GM21447 (cell line): ENCODE data around the gene PPRC1.
A peak's percentile ranks its signal among the peaks of the same experiment; 100 is the strongest.

Source experiments
- ATAC-seq: cut with Tn5 transposase; IDR thresholded peaks from one replicate; pipeline ENCODE4 v1.9.1; 2021; ENCODE audit not compliant: unreplicated experiment

The PPRC1 gene

GRCh38 chr10:102146971-102147428 lies 14.2 kb downstream of the PPRC1 start:
- no peak for ATAC-seq

DNA sequence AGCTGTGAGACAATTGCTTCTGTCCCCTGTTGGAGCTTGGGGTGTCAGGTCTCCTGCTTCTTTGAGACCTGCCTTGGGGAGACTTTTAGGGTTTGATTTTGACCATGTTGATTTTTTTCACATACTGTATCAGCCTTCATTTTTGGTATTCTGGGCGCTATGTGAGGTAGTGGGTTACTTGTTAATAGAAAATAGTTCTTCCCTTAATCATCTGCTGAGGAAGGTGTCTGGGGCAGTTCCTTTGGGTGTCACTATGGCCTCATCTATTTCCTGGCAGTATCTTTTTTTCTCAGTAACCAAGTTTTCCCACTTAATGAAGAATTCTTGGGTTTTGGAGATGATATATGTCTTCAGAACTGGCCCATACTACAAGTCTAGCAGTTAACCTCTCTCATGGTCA lies 14.7 kb downstream of the PPRC1 start:
- no peak for ATAC-seq

- ATAC-seq = no peak
Observed at GRCh38 chr10:102148275-102148674, 15.4 kb downstream of the PPRC1 start.

GRCh38 chr10:102150970-102151773 lies 18.3 kb downstream of the PPRC1 start:
- no peak for ATAC-seq

DNA sequence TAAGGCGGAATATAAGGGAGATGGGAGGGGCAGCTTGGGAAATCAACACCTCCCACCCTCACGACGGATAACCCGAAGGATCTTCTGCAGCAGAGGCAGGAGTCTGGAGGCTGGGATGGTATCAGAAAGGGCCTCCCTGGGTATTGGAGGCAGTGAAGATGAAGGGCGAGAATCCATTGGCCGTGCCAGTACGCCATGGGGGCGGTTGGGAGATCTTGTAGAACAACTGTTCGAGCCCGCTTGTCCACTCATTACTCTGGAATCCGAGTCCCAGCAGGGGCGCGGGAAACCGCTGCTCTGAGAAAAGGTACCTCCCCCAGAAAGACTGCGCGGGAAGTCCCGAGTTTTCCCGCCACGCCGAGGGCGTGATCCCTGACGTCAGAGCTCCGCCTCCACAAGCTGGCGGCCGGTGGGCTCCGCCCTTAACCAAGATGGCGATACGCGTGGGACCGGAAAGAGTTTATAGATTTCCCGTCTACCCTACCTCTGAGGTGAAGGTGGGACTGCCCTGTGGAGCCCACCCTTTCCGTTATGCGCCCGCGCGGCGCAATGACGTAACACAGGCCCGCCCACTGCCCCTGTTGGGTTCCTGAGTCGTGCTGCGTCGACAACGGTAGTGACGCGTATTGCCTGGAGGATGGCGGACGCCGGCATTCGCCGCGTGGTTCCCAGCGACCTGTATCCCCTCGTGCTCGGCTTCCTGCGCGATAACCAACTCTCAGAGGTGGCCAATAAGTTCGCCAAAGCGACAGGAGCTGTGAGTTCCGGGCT lies 19.1 kb downstream of the PPRC1 start, which contains the start of gene NOLC1:
TSS of gene NOLC1 (plus strand) at position 616 of the 771 bp plus-strand sequence. CDS start at position 638, 22 bp downstream.
- ATAC-seq = peak; percentile 90

DNA sequence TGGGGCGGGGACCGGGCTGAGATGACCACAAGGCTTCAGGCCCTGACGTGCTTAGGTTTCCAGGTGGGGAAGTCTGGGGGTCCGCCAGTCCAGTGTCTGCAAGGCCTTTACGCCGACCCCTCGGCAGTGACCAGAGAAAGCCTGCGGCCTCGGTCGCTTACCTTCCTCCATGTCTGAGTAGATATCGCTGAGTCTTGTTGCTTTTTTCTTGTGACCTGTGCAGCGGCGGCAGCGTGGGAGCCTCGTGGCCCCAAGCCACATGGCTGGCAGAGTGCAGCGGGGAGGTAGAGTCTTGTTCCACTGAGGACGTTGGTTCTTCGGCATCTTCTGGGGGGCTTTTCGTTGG lies 19.7 kb downstream of the PPRC1 start:
- peak; percentile 26 for ATAC-seq

DNA sequence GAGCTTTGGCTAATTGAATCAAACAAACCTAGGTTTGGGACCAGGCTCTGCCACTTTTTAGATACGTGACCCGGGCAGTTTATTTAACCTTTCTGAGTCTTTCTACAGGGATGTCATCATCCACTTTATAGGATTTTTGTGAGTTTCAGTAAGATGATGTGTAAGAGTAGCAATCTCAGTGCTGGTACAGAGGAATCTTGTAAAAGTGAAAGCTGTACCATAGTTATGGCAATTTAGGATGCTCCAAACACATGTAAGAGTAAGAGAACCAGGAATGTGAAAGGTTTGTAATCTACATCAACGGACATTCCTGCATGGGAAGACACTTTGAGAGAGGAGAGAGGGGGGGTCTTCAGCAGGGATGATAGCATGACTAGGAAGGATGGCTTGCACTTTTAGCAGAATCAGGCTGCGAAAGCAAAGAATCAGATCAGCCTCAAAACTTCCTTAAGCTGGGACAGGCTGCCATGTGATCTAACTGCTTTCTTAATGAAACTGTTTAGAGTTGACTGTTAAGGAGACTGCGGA lies 20.3 kb downstream of the PPRC1 start:
- ATAC-seq = no peak

DNA sequence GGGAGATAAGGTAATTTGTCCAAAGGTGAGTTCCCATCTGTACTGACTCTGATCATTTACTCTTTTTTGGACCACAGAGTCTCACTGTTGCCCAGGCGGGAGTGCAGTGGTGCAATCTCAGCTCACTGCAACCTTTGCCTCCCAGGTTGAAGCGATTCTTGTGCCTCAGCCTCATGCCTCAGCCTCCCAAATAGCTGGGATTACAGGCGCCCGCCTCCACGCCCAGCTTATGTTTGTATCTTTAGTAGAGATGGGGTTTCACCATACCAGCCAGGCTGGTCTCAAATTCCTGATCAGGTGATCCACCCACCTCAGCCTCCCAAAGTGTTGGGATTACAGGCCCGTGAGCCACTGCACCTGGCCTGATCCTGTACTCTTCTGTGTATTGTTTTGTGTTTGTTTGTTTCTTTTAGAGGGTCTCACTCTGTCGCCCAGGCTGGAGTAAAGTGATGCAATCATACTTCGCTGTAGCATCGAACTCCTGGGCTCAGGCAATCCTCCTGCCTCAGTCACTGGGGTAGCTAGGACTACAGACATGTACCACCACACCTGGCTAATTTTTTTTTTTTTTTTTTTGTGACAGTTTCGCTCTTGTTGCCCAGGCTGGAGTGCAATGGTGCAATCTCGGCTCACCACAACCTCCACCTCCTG lies 21.8 kb downstream of the PPRC1 start:
- ATAC-seq = no peak

DNA sequence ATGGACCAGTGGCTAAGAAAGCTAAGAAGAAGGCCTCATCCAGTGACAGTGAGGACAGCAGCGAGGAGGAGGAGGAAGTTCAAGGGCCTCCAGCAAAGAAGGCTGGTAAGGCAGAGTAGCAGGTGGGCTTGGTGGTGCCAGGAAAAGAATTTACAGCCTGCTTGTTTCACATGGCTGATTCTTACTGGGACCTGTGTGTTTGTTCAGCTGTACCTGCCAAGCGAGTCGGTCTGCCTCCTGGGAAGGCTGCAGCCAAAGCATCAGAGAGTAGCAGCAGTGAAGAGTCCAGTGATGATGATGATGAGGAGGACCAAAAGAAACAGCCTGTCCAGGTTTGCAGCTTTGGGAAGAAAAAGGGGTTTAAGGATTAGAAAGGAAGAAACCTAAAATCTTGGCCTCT lies 24.4 kb downstream of the PPRC1 start:
- ATAC-seq = no peak

DNA sequence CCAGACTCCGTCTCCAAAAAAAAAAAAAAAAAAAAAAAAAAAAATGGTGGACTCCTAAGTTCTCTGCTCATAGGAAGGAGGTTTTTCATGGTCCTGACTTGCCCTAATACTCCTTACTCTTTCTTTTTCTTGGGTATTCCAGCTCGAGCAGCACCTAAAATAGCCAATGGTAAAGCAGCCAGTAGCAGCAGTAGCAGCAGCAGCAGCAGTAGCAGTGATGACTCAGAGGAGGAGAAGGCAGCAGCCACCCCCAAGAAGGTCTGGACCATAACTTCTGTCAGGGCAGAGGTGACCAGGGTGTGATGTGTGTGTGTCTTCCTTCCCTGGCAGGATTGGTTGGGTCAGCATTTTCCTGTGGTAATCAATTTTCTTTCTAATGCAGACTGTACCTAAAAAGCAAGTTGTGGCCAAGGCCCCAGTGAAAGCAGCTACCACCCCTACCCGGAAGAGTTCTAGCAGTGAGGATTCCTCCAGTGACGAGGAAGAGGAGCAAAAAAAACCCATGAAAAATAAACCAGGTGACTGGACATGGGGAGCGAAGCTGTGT lies 26.3 kb downstream of the PPRC1 start:
- no peak for ATAC-seq

- no peak for ATAC-seq
Observed at GRCh38 chr10:102159831-102160230, 27.0 kb downstream of the PPRC1 start.

DNA sequence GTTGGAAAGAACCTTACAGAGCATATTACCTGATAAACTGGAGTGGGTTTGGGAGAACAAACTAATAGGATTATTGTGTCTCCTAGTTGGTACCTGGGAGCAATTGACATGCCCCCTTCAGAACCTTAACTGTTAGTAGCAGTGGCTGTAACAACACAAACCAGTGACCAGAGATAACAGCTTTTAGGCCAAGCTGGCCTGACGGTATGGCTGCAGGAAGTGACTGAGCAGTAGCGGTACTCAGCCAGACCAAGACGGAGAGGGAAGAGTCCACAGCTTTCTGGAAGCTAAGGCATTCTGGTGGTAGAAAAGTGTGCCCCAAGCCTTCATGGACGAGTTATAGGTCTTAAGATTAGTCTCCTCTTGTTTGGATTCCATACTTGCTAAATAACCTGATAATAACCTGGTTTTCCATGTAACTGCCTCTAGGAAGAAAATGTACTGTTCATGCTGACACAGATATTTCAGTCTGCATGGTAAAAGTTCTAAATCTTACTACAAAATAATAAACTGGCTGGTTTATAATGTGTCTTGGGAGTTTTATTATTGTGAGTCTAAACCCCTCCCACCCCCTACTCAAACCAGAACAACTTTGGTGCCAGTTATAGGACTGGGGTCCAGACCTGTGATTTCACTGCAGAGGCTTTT lies 30.6 kb downstream of the PPRC1 start:
- no peak for ATAC-seq

DNA sequence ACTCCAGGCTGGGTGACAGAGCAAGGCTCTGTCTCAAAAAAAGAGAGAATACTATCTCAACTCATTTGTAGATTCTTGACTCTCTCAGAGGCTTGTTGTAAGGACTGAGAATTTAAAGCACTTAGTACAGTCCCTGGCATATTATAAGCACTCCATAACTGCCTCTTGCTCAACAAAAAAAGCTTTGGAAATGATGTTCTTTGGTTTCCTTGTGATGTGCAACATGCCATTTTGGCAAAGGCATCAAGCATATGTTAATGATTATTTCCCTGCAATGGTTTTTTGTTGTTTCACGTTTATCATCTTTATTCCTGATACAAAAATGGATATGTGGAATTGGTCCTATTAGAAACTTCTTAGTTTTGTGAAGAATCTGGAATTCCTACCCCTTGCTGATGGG lies 35.0 kb downstream of the PPRC1 start:
- no peak for ATAC-seq

- no peak for ATAC-seq
Observed at GRCh38 chr10:102170602-102171001, 37.8 kb downstream of the PPRC1 start.

DNA sequence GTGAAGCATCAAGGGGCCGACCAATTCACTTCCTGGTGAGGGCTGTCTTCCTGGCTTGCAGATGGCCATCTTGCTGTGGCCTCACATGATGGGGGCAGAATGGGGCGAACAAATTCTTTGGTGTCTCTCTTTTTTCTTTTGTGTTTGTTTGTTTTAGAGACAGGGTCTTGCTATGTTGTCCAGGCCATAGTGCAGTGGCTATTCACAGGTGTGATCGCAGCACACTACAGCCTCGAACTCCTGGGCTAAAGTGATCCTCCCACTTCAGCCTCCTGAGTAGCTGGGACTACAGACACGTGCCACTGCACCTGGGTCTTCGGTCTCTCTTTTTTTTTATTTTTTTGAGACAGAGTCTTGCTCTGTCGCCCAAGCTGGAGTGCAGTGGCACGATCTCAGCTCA lies 39.4 kb downstream of the PPRC1 start:
- ATAC-seq = no peak

- no peak for ATAC-seq
Observed at GRCh38 chr10:102175415-102175814, 42.6 kb downstream of the PPRC1 start.

GRCh38 chr10:102184606-102185005 lies 51.8 kb downstream of the PPRC1 start:
- ATAC-seq = no peak

- ATAC-seq = no peak
Observed at GRCh38 chr10:102185272-102185671, 52.4 kb downstream of the PPRC1 start.

DNA sequence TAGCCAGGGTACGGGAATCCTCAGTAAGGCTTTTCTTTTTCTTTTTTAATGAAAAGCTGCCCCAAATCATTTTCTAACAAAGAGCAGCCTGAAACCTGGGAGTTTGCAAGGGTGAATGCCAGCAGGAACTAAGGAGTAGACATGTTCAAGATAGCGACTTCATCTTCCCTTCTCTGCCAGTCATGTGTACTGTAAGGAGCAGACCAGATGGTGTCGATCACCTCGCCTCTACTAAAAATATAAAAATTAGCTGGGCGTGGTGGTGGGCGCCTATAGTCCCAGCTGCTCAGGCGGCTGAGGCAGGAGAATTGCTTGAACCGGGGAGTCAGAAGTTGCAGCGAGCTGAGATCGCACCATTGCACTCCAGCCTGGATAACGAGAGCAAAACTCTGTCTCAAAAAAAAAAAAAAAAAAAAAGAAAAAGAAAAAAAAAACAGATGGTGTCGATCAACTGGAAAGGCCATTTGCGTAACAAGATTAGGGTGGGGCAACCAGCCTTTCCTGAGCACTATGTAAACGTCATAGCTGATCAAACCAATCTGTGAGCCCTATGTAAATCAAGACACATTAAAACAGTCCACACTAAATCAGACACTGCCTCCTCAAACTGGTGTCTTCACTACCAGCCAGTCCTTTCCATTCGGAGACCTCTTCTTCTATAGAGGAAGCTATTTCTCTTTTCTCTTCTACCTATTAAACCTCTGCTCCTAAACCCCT lies 53.1 kb downstream of the PPRC1 start:
- ATAC-seq = no peak

GRCh38 chr10:102188298-102188940 lies 55.6 kb downstream of the PPRC1 start:
- no peak for ATAC-seq
